CD4-positive, alpha-beta T cell (primary cell): Measurements from ENCODE around the gene PHF11. TPM values are rescaled to one million over a fixed set of nuclear protein-coding genes. Genes with fewer than 3 reads are reported as not detected.
A peak's percentile ranks its signal among the peaks of the same experiment; 100 is the strongest.

Experiments used
- ATAC-seq: fragments of 200-7000 bp; cut with Tn5 transposase; one replicate; pipeline ENCODE4 v1.10.0; 2022; ENCODE audit warnings: mild to moderate bottlenecking; ENCODE audit not compliant: poor library complexity
- CTCF ChIA-PET: fragments of 350-600 bp; sonication (Branson Sonifier 250); formaldehyde crosslinking; loops from one replicate; lab custom pipeline; 2021; ENCODE audit warnings: antibody characterized with exemption, inconsistent platforms; lab: Charles Lee
- POLR2A ChIA-PET: fragments of 350-600 bp; sonication (Branson Sonifier 250); formaldehyde crosslinking; loops from one replicate; lab custom pipeline; 2021; ENCODE audit warnings: antibody characterized with exemption, inconsistent platforms; lab: Charles Lee
- DNase-seq, 14 experiments: peaks; one replicate each; pipeline ENCODE4 v3.0.0-alpha.2; 2013 to 2020; ENCODE audit warnings: mixed read lengths in 2 of 14
- H3K27ac ChIP-seq, 2 donors: one replicate each; pipeline versions ENCODE4 v1.5.1 to v1.7.0; 2013; ENCODE audit warnings: low read length in 2 of 2, low read depth in 1 of 2, mild to moderate bottlenecking in 1 of 2
- H3K27me3 ChIP-seq, 2 experiments: 1 replicate in 1 of 2; 2 replicates in 1 of 2; pipeline versions ENCODE4 v1.6.1 to v1.7.0; 2013; ENCODE audit warnings: low read length in 2 of 2, control low read depth in 1 of 2, mild to moderate bottlenecking in 1 of 2, moderate library complexity in 1 of 2; ENCODE audit not compliant: insufficient read depth in 2 of 2, control insufficient read depth in 1 of 2
- H3K36me3 ChIP-seq: one replicate; pipeline ENCODE4 v1.6.1; 2013; ENCODE audit warnings: low read length, control low read depth; ENCODE audit not compliant: insufficient read depth
- H3K4me1 ChIP-seq: one replicate; pipeline ENCODE4 v1.6.1; 2013; ENCODE audit warnings: low read length, control low read depth; ENCODE audit not compliant: insufficient read depth
- H3K4me3 ChIP-seq: one replicate; pipeline ENCODE4 v1.5.1; 2013; ENCODE audit warnings: mild to moderate bottlenecking, low read length, moderate library complexity
- H3K9me3 ChIP-seq, 2 experiments: 1 replicate in 1 of 2; 2 replicates in 1 of 2; pipeline versions ENCODE4 v1.6.1 to v1.7.0; 2013; ENCODE audit warnings: low read length in 2 of 2, mild to moderate bottlenecking in 2 of 2, control low read depth in 1 of 2, moderate library complexity in 1 of 2; ENCODE audit not compliant: control insufficient read depth in 1 of 2, insufficient read depth in 1 of 2
- H3K27ac Mint-ChIP-seq: one replicate; pipeline ENCODE4 v1.8.0; 2020; ENCODE audit warnings: mixed read lengths
- H3K27me3 Mint-ChIP-seq: one replicate; pipeline ENCODE4 v1.8.0; 2021; ENCODE audit warnings: mixed read lengths
- H3K36me3 Mint-ChIP-seq: one replicate; pipeline ENCODE4 v1.8.0; 2021; ENCODE audit warnings: low read depth, mixed read lengths
- H3K4me1 Mint-ChIP-seq: one replicate; pipeline ENCODE4 v1.8.0; 2021; ENCODE audit warnings: low read depth, mixed read lengths
- H3K4me3 Mint-ChIP-seq: one replicate; pipeline ENCODE4 v1.8.0; 2020; ENCODE audit warnings: mild to moderate bottlenecking, mixed read lengths
- H3K9me3 Mint-ChIP-seq: one replicate; pipeline ENCODE4 v1.8.0; 2020; ENCODE audit warnings: mixed read lengths
- CTCF ChIP-seq: fragments of 200-600 bp; IDR thresholded peaks from one replicate; pipeline ENCODE4 v1.8.0; 2022; ENCODE audit warnings: antibody characterized with exemption, mild to moderate bottlenecking
- intact Hi-C, 2 experiments: fragments of 100-400 bp; cut with DNase I in 1 of 2; cut with micrococcal nuclease in 1 of 2; formaldehyde crosslinking; loops; one replicate each; pipeline versions ENCODE4 v1.15.1 to v1.9.0; 2023 to 2025; cut with DNase I, micrococcal nuclease
- total RNA-seq, 174 experiments: library from RNA in 2 of 174; stranded (reverse) in 2 of 174; gene quantifications; one replicate each; pipeline ENCODE4 v1.2.3 and lab custom pipeline; 2021 to 2026

Gene PHF11
- total RNA-seq, 2 experiments from 2014 or later: 105 TPM

GRCh38 chr13:49503951-49504350 is 8.2 kb downstream of the PHF11 start:
- Mint-ChIP-seq H3K4me3 (no peak overlapping the region), H3K9me3 (no peaks in the 10 kb centered on the region), H3K27me3 (no peaks in the 10 kb centered on the region), H3K4me1 (peaks cover 39% of the 10 kb centered on the region), H3K27ac (no peak overlapping the region), H3K36me3 (peaks cover 57% of the 10 kb centered on the region)
- ChIA-PET CTCF (no interaction called here), POLR2A (no interaction called here)
- no peak for ATAC-seq
- no peak for TF ChIP-seq CTCF
- no peaks in the 10 kb centered on the region for H3K27me3 ChIP-seq
- H3K36me3 ChIP-seq: peaks cover 38% of the 10 kb centered on the region
- H3K27ac ChIP-seq: no peak overlapping the region
- no peaks in the 10 kb centered on the region for H3K9me3 ChIP-seq
- H3K4me1 ChIP-seq: peaks cover 20% of the 10 kb centered on the region
- DNase-seq: no peak
- no peak overlapping the region for H3K4me3 ChIP-seq
- intact Hi-C loops: no loop called here

- H3K4me1 ChIP-seq: peaks cover 4% of the 10 kb centered on the region
- no peaks in the 10 kb centered on the region for H3K27me3 ChIP-seq
- ChIA-PET CTCF (no interaction called here), POLR2A (no interaction called here)
- intact Hi-C loops: no loop called here
- Mint-ChIP-seq H3K36me3 (peaks cover 81% of the 10 kb centered on the region), H3K4me3 (no peak overlapping the region), H3K4me1 (peaks cover 13% of the 10 kb centered on the region), H3K27me3 (no peaks in the 10 kb centered on the region), H3K9me3 (no peaks in the 10 kb centered on the region), H3K27ac (no peak overlapping the region)
- no peak for DNase-seq
- no peaks in the 10 kb centered on the region for H3K9me3 ChIP-seq
- H3K36me3 ChIP-seq: peaks cover 71% of the 10 kb centered on the region
- H3K4me3 ChIP-seq: no peak overlapping the region
- no peak for ATAC-seq
- no peak overlapping the region for H3K27ac ChIP-seq
- no peak for TF ChIP-seq CTCF
Measured at GRCh38 chr13:49512578-49512977, 16.8 kb downstream of the PHF11 start.

DNA sequence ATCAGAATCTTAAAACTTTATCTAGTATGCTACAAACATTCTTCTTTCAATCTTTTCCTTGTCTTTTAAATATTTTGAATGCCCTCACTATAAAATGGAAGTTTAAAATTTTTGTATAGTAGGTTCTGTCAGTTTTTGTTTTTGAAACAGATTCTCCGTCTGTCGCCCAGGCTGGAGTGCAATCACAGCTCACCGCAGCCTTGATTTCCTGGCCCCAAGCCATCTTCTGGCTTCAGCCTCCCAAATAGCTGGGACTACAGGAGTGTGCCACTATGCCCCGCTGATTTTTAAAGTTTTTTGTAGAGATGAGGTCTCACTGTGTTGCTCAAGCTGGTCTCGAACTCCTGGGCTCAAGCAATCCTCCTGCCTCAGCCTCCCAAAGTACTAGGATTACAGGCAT is 20.7 kb downstream of the PHF11 start:
- Histone ChIP-seq H3K4me3 (no peak overlapping the region), H3K36me3 (peaks cover 74% of the 10 kb centered on the region), H3K27ac (no peak overlapping the region), H3K9me3 (no peaks in the 10 kb centered on the region), H3K4me1 (no peaks in the 10 kb centered on the region), H3K27me3 (no peaks in the 10 kb centered on the region)
- intact Hi-C loops: no loop called here
- no peak for TF ChIP-seq CTCF
- no peak for DNase-seq
- no peak overlapping the region for H3K4me3 Mint-ChIP-seq
- H3K27ac Mint-ChIP-seq: peak overlapping the region; percentile 50
- H3K9me3 Mint-ChIP-seq: no peaks in the 10 kb centered on the region
- H3K4me1 Mint-ChIP-seq: peaks cover 8% of the 10 kb centered on the region
- ATAC-seq: no peak
- ChIA-PET CTCF (interaction anchor here (1.8 kb wide), 1 partner anchor 10 kb away, joined by 7 read pairs; no protein-coding TSS in a partner anchor), POLR2A (no interaction called here)
- H3K36me3 Mint-ChIP-seq: peaks cover 91% of the 10 kb centered on the region
- no peaks in the 10 kb centered on the region for H3K27me3 Mint-ChIP-seq
